ENCODE data around the gene GNAI3.
A peak's percentile ranks its signal among the peaks of the same experiment; 100 is the strongest.
"Not testable (repeated sequence)": the region's sequence is repeated elsewhere in the genome, so short reads cannot be mapped to it uniquely, and the experiment has no call there.

The GNAI3 gene

DNA sequence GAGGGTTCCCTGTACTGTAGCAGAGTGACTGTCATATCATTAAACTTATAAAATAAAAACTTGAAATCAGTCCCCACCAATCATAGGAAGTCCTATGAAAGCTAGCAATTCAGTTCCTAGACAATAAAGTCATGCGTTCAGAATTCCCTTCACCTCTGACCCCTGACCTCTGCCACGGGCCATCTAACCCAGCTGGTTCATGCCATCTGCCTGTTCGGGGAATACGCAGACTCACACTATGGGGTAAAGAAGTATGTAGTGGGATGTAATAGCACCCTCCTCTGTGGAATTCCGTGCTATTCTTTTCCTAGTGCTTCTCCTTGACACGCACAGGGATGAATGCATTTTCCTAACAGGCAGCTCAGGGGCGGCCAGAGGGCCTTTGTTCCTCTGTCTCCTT, 109.6 kb downstream of the GNAI3 start:
- no peak for DNase-seq (ENCODE audit: low read depth in 1 of 2, low spot score in 1 of 2)

- no peak for DNase-seq (ENCODE audit: low read depth in 1 of 2, low spot score in 1 of 2)
These were observed 110.2 kb downstream of the GNAI3 start for GRCh38 chr1:109658533-109659042.

- no peak for DNase-seq (ENCODE audit: low read depth in 1 of 2, low spot score in 1 of 2)
These were observed 110.7 kb downstream of the GNAI3 start for GRCh38 chr1:109659145-109659544.

- DNase-seq (ENCODE audit: low read depth in 1 of 2, low spot score in 1 of 2), result no peak
These were observed 111.7 kb downstream of the GNAI3 start for GRCh38 chr1:109659997-109660690.

GRCh38 chr1:109660691-109661026, 112.2 kb downstream of the GNAI3 start:
- not testable (repeated sequence) for DNase-seq (ENCODE audit: low read depth in 1 of 2, low spot score in 1 of 2)

DNA sequence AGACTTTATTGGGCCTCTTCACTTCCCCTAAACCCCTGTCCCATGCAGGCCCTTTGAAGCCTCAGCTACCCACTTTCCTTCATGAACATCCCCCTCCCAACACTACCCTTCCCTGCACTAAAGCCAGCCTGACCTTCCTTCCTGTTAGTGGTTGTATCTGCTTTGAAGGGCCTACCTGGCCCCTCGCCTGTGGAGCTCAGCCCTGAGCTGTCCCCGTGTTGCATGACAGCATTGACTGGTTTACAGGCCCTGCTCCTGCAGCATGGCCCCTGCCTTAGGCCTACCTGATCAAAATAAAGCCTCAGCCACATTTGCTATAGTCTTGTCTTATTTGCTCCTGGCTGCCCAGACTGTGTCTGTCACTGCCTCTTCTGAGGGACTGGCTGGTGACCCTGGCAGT, 113.0 kb downstream of the GNAI3 start:
- DNase-seq (ENCODE audit: low read depth in 1 of 2, low spot score in 1 of 2), result no peak

DNA sequence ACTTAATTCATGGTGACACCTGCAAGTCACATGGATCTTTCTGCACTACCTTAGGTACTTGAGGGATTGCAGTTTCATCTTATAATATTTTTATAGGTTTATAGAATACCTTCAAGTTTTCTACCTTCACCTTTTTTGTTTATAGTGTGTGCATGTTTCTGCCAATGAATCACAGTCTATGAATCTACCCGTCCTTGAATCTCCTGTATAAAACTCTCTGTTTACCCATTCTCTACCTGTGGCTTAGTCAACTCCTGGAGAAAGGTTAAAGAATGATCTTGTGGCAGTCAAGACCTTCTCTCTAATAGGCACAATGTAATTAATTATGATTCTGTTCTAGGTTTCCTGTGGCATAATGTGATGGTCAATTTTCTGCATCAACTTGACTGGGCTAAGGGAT, 116.3 kb downstream of the GNAI3 start:
- DNase-seq (ENCODE audit: low read depth in 1 of 2, low spot score in 1 of 2), result no peak

DNA sequence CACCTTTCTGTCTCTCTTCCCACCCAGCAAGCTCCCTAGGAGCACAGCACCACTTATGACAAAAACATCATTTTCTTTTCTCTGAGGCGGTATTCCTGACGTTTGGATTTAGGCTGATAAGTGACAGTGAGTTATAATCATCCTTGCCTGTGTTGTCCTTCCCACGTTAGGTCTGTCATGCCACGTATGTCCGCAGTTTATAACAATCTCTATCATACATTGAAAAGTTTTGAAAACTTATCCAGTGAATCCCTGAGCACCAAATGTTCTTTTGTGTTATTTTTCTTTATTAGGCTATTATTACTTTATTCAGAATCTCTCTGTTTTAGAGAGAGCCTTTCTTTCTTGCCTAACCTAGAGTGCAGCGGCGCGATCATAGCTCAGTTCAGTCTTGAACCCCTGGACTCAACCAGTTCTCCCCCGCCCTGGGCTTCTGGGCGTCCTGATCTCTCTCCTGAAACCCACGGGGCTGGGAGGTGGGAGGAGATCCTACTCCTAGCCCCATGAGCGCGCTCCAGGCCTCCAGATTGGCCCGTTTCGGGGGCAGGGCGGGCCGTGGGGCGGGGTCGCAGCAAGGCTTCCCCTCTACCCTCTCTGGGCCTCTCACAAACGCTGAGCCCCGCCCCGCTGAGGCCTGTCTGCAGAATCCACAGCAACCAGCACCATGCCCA, 119.2 kb downstream of the GNAI3 start, which contains the start of gene GSTM2:
Gene GSTM2 (plus strand): TSS at position 606 of the 671 bp plus-strand sequence. CDS start 59 bp downstream, at position 665.
- DNase-seq (ENCODE audit: low read depth in 1 of 2, low spot score in 1 of 2), result peak; percentile 53 to 77
